Activated naive CD4-positive, alpha-beta T cell treated with anti-CD3 and anti-CD28 coated beads, Interleukin-2, amount 50 U/mL, for 72 hours (primary cell): ENCODE measurements around the gene TOR1A. TPM values are rescaled to one million over a fixed set of nuclear protein-coding genes. Genes with fewer than 3 reads are reported as not detected.

Experiments used
- ATAC-seq, 2 donors: fragments of 150-1000 bp; cut with Tn5 transposase; 2 replicates each; pipeline ENCODE4 v1.10.0; 2021; ENCODE audit warnings: mild to moderate bottlenecking in 2 of 2, moderate library complexity in 2 of 2
- DNase-seq, 2 donors: peaks; one replicate each; pipeline ENCODE4 v3.0.0; 2021 to 2022; ENCODE audit warnings: low spot score in 2 of 2
- H3K27ac Mint-ChIP-seq, 2 donors: one replicate each; pipeline ENCODE4 v1.8.0; 2022; ENCODE audit warnings: mild to moderate bottlenecking in 2 of 2, mixed read lengths in 2 of 2
- H3K36me3 Mint-ChIP-seq, 2 donors: one replicate each; pipeline ENCODE4 v1.8.0; 2022; ENCODE audit warnings: mixed read lengths in 2 of 2
- H3K9me3 Mint-ChIP-seq, 2 donors: one replicate each; pipeline ENCODE4 v1.8.0; 2022; ENCODE audit warnings: mixed read lengths in 2 of 2
- total RNA-seq, 2 donors: library from RNA; stranded (reverse); gene quantifications; one replicate each; pipeline ENCODE4 v1.2.3, GENCODE V29; 2022

Gene TOR1A
- total RNA-seq, 2 donors from 2014 or later = 33.4 to 48.6 TPM

GRCh38 chr9:129835860-129836223 lies 11.9 kb upstream of the TOR1A start:
- Mint-ChIP-seq H3K9me3 (no peaks in the 10 kb centered on the region), H3K27ac (peak overlapping the region; percentile 89 to 97), H3K36me3 (peaks cover 33 to 43% of the 10 kb centered on the region in 2 donors)

DNA sequence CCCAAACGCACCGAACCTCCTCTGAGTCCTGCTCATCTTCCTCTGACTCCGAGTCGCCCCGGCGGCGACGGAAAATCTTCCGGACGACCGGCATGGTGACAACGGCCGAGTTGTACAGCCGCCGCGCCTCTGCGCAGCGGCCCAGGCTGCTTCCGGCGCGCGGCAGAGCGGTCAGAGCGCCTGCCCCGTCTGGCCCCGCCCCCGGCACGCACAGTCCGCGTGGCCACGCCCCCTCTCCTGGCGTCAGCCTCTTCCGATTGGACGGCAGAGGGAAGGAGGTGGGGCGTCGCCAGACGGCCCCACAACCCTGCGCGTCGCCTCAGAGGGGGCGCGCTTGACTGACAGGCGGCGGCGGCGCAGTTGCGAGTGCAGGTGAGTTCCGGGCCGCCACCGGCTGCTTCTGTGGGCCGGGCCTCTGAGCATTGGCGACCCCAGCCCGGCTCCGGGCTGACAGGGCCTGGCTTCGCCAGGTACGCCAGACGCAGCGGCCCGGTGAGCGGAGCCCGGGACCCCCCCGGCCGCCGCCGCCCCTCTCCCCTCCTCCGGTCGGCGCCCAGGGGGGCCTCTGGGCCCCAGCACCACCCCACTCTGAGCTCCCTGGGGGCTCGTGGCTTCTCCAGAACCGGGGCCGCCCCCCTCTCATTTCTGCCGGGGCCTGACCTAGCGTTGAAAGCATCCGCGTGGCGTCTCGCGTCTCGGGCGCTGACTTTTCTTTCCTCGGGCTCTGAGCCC lies 11.4 kb upstream of the TOR1A start, which contains the start of the genes C9orf78 and USP20:
Gene C9orf78, minus strand, starts transcription at position 148 of the 732 bp plus-strand sequence. Its CDS starts 54 bp downstream, at position 94.
Gene USP20, plus strand, starts transcription at position 331 of the 732 bp plus-strand sequence. CDS start 17,098 bp downstream, outside the sequence.
- Mint-ChIP-seq H3K27ac (peak within 1 kb of the TSS; percentile 89 to 99), H3K9me3 (no peaks in the 10 kb centered on the region), H3K36me3 (peaks cover 37 to 43% of the 10 kb centered on the region in 2 donors)
- peak; percentile 84 to 93 for ATAC-seq
- DNase-seq = peak; percentile 98

More at GRCh38 chr9:129835860-129836223, 11.9 kb upstream of the TOR1A start:
- DNase-seq (peak in 1 of 2 donors; percentile 17), ATAC-seq (peak in 1 of 2 donors; percentile 9)

DNA sequence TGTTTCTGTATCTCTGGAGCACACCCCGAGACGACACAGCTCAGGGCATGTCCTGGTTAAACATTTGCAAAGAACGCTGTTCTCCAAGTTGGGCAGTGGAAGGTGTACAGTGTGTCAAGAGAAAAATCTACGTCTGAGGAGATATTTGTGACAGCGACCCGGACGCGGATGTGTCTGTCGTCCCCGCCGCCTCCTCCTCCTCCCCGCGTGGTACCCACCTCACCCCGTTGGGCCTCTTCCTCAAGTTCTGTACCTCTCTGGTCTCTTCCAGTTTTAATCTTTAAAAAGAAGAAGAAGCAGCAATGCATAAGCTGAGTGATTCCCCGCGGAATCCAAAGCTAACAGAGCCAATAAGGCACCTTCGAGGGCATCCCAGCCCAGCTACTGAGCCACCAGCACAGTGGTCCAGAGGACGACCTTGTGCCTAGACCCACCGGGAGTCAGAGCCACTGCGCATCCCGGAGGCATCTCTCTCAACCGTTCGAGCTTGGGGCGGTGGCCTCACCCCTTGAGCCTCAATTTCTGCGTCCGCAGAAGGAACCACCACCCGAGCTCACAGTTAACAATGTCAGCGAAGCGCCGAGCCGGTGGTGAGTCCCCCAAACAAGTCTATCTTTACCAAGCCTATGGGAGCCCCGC lies 10.7 kb upstream of the TOR1A start:
- H3K27ac Mint-ChIP-seq = peak overlapping the region; percentile 89 to 99
- H3K9me3 Mint-ChIP-seq = no peaks in the 10 kb centered on the region
- peak in 1 of 2 donors; percentile 49 for DNase-seq
- ATAC-seq = peak in 1 of 2 donors; percentile 4
- H3K36me3 Mint-ChIP-seq = peaks cover 37 to 43% of the 10 kb centered on the region in 2 donors

DNA sequence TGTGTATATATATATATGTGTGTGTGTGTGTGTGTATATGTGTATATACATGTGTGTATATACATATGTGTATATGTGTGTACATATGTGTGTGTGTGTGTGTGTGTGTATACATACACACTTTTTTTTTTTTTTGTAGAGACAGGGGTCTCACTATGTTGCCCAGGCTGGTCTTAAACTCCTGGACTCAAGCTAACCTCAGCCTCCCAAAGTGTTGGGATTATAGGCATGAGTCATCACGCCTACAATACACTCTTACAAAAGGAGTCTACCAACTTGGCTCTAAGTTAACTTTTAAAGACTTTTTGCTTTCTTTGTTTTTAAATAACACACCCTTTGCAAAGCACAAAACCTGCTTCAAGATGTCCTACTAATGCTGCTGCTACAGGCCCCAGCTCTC lies 9.0 kb upstream of the TOR1A start:
- ATAC-seq = no peak
- Mint-ChIP-seq H3K36me3 (peaks cover 37 to 49% of the 10 kb centered on the region in 2 donors), H3K9me3 (no peaks in the 10 kb centered on the region), H3K27ac (no peak overlapping the region)
- no peak for DNase-seq

DNA sequence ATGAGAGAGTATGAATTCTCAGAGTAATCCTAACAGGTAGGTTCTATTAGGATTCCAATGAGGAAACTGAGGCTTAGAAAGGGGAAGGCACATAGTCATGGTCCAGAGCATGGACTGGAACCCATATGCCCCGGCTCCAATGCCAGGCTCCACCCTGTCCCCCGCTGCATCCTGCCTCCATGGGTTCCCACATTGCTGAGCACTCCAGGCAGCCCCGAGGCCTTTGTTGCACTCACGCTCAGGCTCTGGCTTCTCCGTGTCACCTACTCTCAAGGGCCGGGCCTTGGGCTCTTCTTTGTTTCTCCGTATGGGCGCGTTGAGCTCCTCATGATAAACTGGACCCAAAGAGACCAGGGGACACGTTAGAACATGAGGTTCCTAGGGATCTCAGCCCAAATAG lies 5.0 kb upstream of the TOR1A start:
- Mint-ChIP-seq H3K27ac (peak overlapping the region in 1 of 2 donors; percentile 36), H3K9me3 (no peaks in the 10 kb centered on the region), H3K36me3 (peaks cover 13 to 16% of the 10 kb centered on the region in 2 donors)
- no peak for ATAC-seq
- no peak for DNase-seq

- no peak for DNase-seq
- H3K36me3 Mint-ChIP-seq = peaks cover 7 to 8% of the 10 kb centered on the region in 2 donors
- ATAC-seq = no peak
- H3K27ac Mint-ChIP-seq = peak overlapping the region in 1 of 2 donors; percentile 74
- H3K9me3 Mint-ChIP-seq = no peaks in the 10 kb centered on the region
Observed at GRCh38 chr9:129828051-129828450, 4.1 kb upstream of the TOR1A start.

DNA sequence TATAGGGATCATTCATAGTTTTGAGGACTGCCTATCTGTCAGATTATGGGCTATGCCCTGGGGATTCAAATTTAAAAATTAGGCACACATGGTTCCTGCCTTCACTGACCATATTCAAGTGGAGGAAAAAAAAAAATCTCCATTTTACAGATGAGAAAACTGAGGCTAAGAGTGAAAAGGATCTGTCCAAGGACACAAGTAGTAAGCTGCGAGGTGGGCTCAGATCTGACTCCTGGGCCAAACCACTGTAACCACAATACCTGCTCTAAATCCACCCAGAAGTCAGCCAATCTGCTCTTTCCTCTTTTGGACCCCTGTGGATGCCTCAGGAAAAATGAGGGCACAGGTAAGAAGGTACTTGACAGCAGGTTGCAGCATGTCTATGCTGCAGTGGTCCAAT lies 2.8 kb upstream of the TOR1A start:
- peaks cover 14 to 18% of the 10 kb centered on the region in 2 donors for H3K36me3 Mint-ChIP-seq
- DNase-seq (no peak), ATAC-seq (no peak)
- H3K9me3 Mint-ChIP-seq = no peaks in the 10 kb centered on the region
- no peak overlapping the region for H3K27ac Mint-ChIP-seq

DNA sequence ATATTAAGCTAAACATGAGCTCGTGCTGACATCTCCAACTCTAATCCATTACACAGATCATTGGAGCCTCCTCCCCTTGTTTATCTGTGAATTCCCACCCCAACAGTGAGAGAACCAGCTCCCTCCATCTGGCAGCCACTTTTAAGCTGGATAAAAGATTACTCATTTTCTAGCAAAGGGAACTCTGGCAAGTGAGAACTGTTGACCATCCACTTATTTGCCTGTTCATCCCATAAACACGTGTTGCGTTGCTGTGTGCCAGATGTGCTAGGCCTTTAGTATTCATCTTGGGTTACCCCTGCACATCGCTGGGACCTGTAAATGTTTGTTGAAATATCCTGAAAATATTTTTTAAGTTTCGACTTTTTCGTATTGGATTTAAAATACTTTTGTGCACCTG lies 2.4 kb upstream of the TOR1A start:
- Mint-ChIP-seq H3K36me3 (peaks cover 14 to 18% of the 10 kb centered on the region in 2 donors), H3K27ac (no peak overlapping the region), H3K9me3 (no peaks in the 10 kb centered on the region)
- no peak for ATAC-seq
- no peak for DNase-seq

GRCh38 chr9:129823542-129823934 lies 398 bp downstream of the TOR1A start:
- peaks cover 14 to 18% of the 10 kb centered on the region in 2 donors for H3K36me3 Mint-ChIP-seq

DNA sequence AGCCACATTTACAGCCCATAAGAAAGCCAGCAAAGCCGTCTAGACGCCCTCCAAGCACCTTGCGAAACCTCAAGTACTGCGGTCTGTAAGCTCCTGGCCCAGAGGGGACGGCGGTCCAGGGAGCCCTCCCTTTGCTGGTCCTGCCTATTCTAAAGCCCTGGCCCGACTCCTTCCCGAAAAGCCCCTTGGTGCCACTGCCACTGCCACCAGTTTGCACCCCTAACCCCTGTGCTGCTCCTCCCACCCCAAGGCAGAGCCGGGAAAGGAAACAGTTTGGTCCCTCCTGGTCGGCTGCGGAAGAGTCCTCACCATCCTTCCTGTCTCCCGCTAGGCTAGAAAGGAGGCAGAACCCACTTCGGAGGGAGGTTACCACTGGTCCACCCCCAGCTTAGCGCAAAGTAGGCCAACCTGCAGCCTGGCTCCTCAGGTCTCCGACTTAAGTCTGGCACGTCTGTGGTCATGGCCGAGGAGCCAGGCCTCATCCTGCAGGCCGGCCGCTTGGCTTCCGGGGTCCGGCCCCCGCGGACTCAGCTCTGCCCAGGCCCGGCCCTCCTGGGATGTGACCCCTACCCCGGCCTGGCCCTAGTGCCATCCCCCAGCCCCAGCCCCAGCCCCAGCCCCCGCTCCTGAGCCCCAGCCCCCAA lies 916 bp downstream of the TOR1A start:
- H3K9me3 Mint-ChIP-seq = no peaks in the 10 kb centered on the region

More at GRCh38 chr9:129823542-129823934, 398 bp downstream of the TOR1A start:
- DNase-seq (no peak), ATAC-seq (peak; percentile 49)
- H3K9me3 Mint-ChIP-seq = no peaks in the 10 kb centered on the region
- peak overlapping the region; percentile 72 to 87 for H3K27ac Mint-ChIP-seq

DNA sequence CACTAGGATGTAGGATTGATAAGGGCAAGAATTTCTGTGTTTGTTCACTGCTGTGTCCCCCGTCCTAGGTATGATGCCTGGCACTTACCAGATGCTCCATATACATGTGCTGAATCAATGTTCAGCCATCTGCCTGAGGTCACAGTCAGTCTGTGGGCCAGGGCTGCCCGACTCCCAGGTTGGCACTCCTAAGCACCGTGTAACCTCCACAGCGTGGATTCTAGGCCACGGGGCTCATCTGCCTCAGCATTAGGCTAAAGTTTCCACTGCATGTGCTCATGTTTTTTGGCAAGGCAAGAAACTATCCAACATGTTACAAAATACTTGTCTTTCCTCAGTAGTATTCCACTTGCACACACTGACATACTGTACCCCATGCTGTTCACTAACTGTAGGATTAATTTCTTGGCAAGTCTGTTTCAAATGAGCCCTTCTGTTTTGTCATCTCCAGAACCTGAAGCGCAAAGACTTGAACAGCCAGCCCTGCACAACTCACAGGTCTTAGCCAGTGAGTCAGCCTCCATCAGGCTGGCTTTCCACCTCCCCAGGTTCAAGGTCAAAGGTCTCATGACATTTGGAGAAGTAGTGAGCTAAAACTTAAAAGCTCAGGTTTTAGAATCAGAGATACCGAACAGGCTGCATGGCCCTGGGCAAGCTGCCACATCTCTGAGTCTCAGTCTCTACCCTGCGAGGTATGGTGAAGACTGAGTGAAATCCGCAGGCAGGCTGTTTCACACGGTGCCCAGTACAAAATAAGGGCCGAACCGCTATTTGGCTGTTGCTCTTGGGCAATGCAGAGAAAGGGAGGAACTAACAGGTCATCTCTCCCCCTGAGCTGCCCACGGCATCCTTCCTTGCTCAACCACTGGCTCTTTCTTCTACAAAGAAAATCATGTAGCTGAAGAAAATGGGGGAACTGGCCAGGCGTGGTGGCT lies 7.2 kb downstream of the TOR1A start:
- Mint-ChIP-seq H3K9me3 (no peaks in the 10 kb centered on the region), H3K36me3 (peaks cover 9 to 17% of the 10 kb centered on the region in 2 donors), H3K27ac (peak overlapping the region; percentile 38 to 72)
- DNase-seq = no peak
- no peak for ATAC-seq

More for the DNA sequence above, 916 bp downstream of the TOR1A start:
- ATAC-seq (peak; percentile 10 to 48), DNase-seq (peak in 1 of 2 donors; percentile 18)
- H3K36me3 Mint-ChIP-seq = peaks cover 16 to 20% of the 10 kb centered on the region in 2 donors
- peak overlapping the region; percentile 72 to 87 for H3K27ac Mint-ChIP-seq

GRCh38 chr9:129815278-129815677 lies 8.7 kb downstream of the TOR1A start:
- Mint-ChIP-seq H3K27ac (peak overlapping the region; percentile 38 to 77), H3K36me3 (peaks cover 9 to 22% of the 10 kb centered on the region in 2 donors)

GRCh38 chr9:129814432-129815223 lies 9.3 kb downstream of the TOR1A start:
- H3K36me3 Mint-ChIP-seq = peaks cover 9 to 22% of the 10 kb centered on the region in 2 donors
- peak overlapping the region; percentile 38 to 77 for H3K27ac Mint-ChIP-seq

More at GRCh38 chr9:129815278-129815677, 8.7 kb downstream of the TOR1A start:
- no peaks in the 10 kb centered on the region for H3K9me3 Mint-ChIP-seq
- DNase-seq (no peak), ATAC-seq (peak in 1 of 2 donors; percentile 11)

DNA sequence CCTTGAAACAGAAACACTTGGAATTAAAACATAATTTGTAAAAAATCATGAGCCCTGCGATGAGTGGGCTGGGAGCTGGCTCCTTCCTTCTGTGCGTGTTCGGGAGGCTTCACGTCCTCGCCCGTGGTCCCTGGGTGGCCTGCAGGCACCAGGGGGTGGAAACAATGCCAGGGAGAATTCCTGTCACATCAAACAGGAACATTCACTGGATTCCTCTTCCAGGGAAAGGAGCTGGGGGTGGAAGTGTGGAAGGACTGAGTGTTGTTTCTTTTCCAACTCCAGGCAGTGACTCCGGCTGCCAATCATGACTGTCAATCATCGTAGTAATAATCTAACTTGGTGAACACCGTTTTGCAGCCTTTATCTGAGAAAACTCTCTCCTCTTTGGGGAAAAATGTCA lies 10.3 kb downstream of the TOR1A start:
- peaks cover 8 to 23% of the 10 kb centered on the region in 2 donors for H3K36me3 Mint-ChIP-seq
- ATAC-seq = no peak

More at GRCh38 chr9:129814432-129815223, 9.3 kb downstream of the TOR1A start:
- H3K9me3 Mint-ChIP-seq = no peaks in the 10 kb centered on the region
- ATAC-seq (no peak), DNase-seq (no peak)

GRCh38 chr9:129812385-129812784 lies 11.6 kb downstream of the TOR1A start:
- Mint-ChIP-seq H3K9me3 (no peaks in the 10 kb centered on the region), H3K36me3 (peaks cover 4 to 22% of the 10 kb centered on the region in 2 donors), H3K27ac (peak overlapping the region; percentile 75 to 79)
- DNase-seq (no peak), ATAC-seq (no peak)

More for the DNA sequence above, 10.3 kb downstream of the TOR1A start:
- H3K27ac Mint-ChIP-seq = peak overlapping the region in 1 of 2 donors; percentile 24
- DNase-seq = no peak
- H3K9me3 Mint-ChIP-seq = no peaks in the 10 kb centered on the region
